Mesenchymal stem cell (in vitro differentiated cells and primary cell): ENCODE data around the gene SMIM38.

ENCODE experiments used
- DNase-seq: peaks from one replicate; pipeline ENCODE4 v3.0.0-alpha.2; 2013
- H2AFZ ChIP-seq: one replicate; pipeline ENCODE4 v1.6.1; 2013; ENCODE audit warnings: low read depth, mild to moderate bottlenecking, control low read depth, inconsistent platforms, low read length, moderate library complexity
- H2AK5ac ChIP-seq: 2 replicates; pipeline ENCODE4 v1.6.1; 2013; ENCODE audit warnings: low read length, moderate library complexity, mild to moderate bottlenecking, inconsistent platforms; ENCODE audit not compliant: severe bottlenecking
- H2BK120ac ChIP-seq: one replicate; pipeline ENCODE4 v1.6.1; 2013; ENCODE audit warnings: low read depth, mild to moderate bottlenecking, inconsistent platforms, low read length, moderate library complexity
- H2BK12ac ChIP-seq, 2 experiments: one replicate each; pipeline ENCODE4 v1.6.1; 2013; ENCODE audit warnings: inconsistent platforms in 2 of 2, low read length in 2 of 2, mild to moderate bottlenecking in 2 of 2, moderate library complexity in 2 of 2, control low read depth in 1 of 2
- H2BK15ac ChIP-seq: one replicate; pipeline ENCODE4 v1.6.1; 2013; ENCODE audit warnings: mild to moderate bottlenecking, low read depth, inconsistent platforms; ENCODE audit not compliant: poor library complexity, severe bottlenecking
- H2BK5ac ChIP-seq: 2 replicates; pipeline ENCODE4 v1.6.1; 2013; ENCODE audit warnings: low read depth, mild to moderate bottlenecking, low read length, control low read depth, inconsistent platforms; ENCODE audit not compliant: poor library complexity, severe bottlenecking
- H3K14ac ChIP-seq, 2 experiments: one replicate each; pipeline ENCODE4 v1.6.1; 2013; ENCODE audit warnings: inconsistent platforms in 2 of 2, low read length in 2 of 2, control low read depth in 1 of 2, mild to moderate bottlenecking in 1 of 2, moderate library complexity in 1 of 2
- H3K18ac ChIP-seq, 2 experiments: one replicate each; pipeline ENCODE4 v1.6.1; 2013; ENCODE audit warnings: inconsistent platforms in 2 of 2, low read length in 2 of 2, control low read depth in 1 of 2, low read depth in 1 of 2, mild to moderate bottlenecking in 1 of 2
- H3K23ac ChIP-seq, 2 experiments: one replicate each; pipeline ENCODE4 v1.6.1; 2013; ENCODE audit warnings: inconsistent platforms in 2 of 2, low read length in 2 of 2, mild to moderate bottlenecking in 2 of 2, moderate library complexity in 2 of 2, control low read depth in 1 of 2
- H3K27ac ChIP-seq: 2 replicates; pipeline ENCODE4 v1.5.1; 2013; ENCODE audit warnings: mild to moderate bottlenecking, moderate library complexity, low read length, control low read depth, inconsistent platforms; ENCODE audit not compliant: poor library complexity, severe bottlenecking
- H3K27me3 ChIP-seq, 2 experiments: 2 replicates each; pipeline versions ENCODE4 v1.6.1 to v1.7.0; 2013; ENCODE audit warnings: low read length in 2 of 2, mild to moderate bottlenecking in 2 of 2, moderate library complexity in 2 of 2, control low read depth in 1 of 2, inconsistent platforms in 1 of 2; ENCODE audit not compliant: control insufficient read depth in 1 of 2, insufficient read depth in 1 of 2
- H3K36me3 ChIP-seq, 2 experiments: 2 replicates each; pipeline versions ENCODE4 v1.6.1 to v1.7.0; 2013; ENCODE audit warnings: low read length in 2 of 2, control low read depth in 1 of 2, inconsistent platforms in 1 of 2, low read depth in 1 of 2, mild to moderate bottlenecking in 1 of 2; ENCODE audit not compliant: insufficient read depth in 2 of 2, control insufficient read depth in 1 of 2
- H3K4ac ChIP-seq, 2 experiments: one replicate each; pipeline ENCODE4 v1.6.1; 2013; ENCODE audit warnings: inconsistent platforms in 2 of 2, low read length in 2 of 2, mild to moderate bottlenecking in 2 of 2, moderate library complexity in 2 of 2, control low read depth in 1 of 2, low read depth in 1 of 2
- H3K4me1 ChIP-seq: 2 replicates; pipeline ENCODE4 v1.6.1; 2013; ENCODE audit warnings: low read depth, low read length, control low read depth; ENCODE audit not compliant: control insufficient read depth, insufficient read depth
- H3K4me2 ChIP-seq: 2 replicates; pipeline ENCODE4 v1.6.1; 2013; ENCODE audit warnings: low read length, mild to moderate bottlenecking, inconsistent platforms; ENCODE audit not compliant: poor library complexity, severe bottlenecking
- H3K4me3 ChIP-seq, 2 experiments: 2 replicates each; pipeline versions ENCODE4 v1.5.1 to v1.7.0; 2013; ENCODE audit warnings: low read length in 2 of 2, mild to moderate bottlenecking in 2 of 2, control low read depth in 1 of 2, low read depth in 1 of 2; ENCODE audit not compliant: insufficient read depth in 1 of 2
- H3K79me1 ChIP-seq: replicated peaks from 2 replicates; pipeline ENCODE4 v1.6.1; 2013; ENCODE audit warnings: mild to moderate bottlenecking, control low read depth, low read length, inconsistent platforms; ENCODE audit not compliant: poor library complexity, severe bottlenecking
- H3K9ac ChIP-seq: 2 replicates; pipeline ENCODE4 v1.7.0; 2013; ENCODE audit warnings: mild to moderate bottlenecking, low read length, moderate library complexity
- H3K9me3 ChIP-seq: 2 replicates; pipeline ENCODE4 v1.7.0; 2013; ENCODE audit warnings: mild to moderate bottlenecking, low read length; ENCODE audit not compliant: control insufficient read depth
- H4K8ac ChIP-seq: one replicate; pipeline ENCODE4 v1.6.1; 2013; ENCODE audit warnings: inconsistent platforms, mild to moderate bottlenecking, low read length, moderate library complexity
- H4K91ac ChIP-seq: one replicate; pipeline ENCODE4 v1.6.1; 2013; ENCODE audit warnings: mild to moderate bottlenecking, low read length, inconsistent platforms
- WGBS: methylation state at CpG from one replicate; pipeline ENCODE4 v1.1.7; 2013; ENCODE audit warnings: mixed read lengths; 5-methylcytosine and 5-hydroxymethylcytosine counted together

SMIM38 gene

GRCh38 chr11:69151836-69152235 is 3.9 kb upstream of the SMIM38 start:
- Histone ChIP-seq H3K14ac (no peak overlapping the region), H3K79me1 (no peaks in the 10 kb centered on the region), H2BK15ac (no peak overlapping the region), H2BK5ac (no peak overlapping the region), H3K18ac (no peak overlapping the region), H3K36me3 (no peaks in the 10 kb centered on the region), H4K8ac (no peak overlapping the region), H3K4me2 (no peak overlapping the region), H3K27ac (no peak overlapping the region), H3K9ac (no peak overlapping the region), H3K23ac (no peak overlapping the region), H3K4me1 (no peaks in the 10 kb centered on the region), H4K91ac (no peak overlapping the region), H2BK12ac (no peak overlapping the region), H2AFZ (no peak overlapping the region), H3K27me3 (peaks cover 10 to 44% of the 10 kb centered on the region in 2 experiments), H2AK5ac (no peak overlapping the region), H3K9me3 (peaks cover 6% of the 10 kb centered on the region), H3K4me3 (no peak overlapping the region), H2BK120ac (no peak overlapping the region), H3K4ac (no peak overlapping the region)
- 53% methylated on average over 10 of the region's 10 CpGs for WGBS
- DNase-seq: no peak

- H2BK12ac ChIP-seq: no peak overlapping the region
These were observed 2.9 kb upstream of the SMIM38 start for GRCh38 chr11:69152733-69153421.

GRCh38 chr11:69153661-69154060 is 2.1 kb upstream of the SMIM38 start:
- no peak overlapping the region for H3K18ac ChIP-seq
- peaks cover 6% of the 10 kb centered on the region for H3K9me3 ChIP-seq
- no peak overlapping the region for H4K91ac ChIP-seq
- WGBS: 77% methylated on average over 4 of the region's 7 CpGs
- no peak overlapping the region for H2BK12ac ChIP-seq
- H3K36me3 ChIP-seq: no peaks in the 10 kb centered on the region
- no peak overlapping the region for H3K27ac ChIP-seq
- H3K27me3 ChIP-seq: peaks cover 15 to 54% of the 10 kb centered on the region in 2 experiments
- H3K4ac ChIP-seq: no peak overlapping the region
- H2AK5ac ChIP-seq: no peak overlapping the region
- H3K9ac ChIP-seq: no peak overlapping the region
- no peak overlapping the region for H3K14ac ChIP-seq
- no peak overlapping the region for H4K8ac ChIP-seq
- no peak overlapping the region for H2AFZ ChIP-seq
- H3K23ac ChIP-seq: no peak overlapping the region
- no peak for DNase-seq
- H3K4me3 ChIP-seq: no peak overlapping the region
- H3K4me1 ChIP-seq: no peaks in the 10 kb centered on the region
- H3K79me1 ChIP-seq: no peaks in the 10 kb centered on the region
- no peak overlapping the region for H3K4me2 ChIP-seq
- H2BK15ac ChIP-seq: no peak overlapping the region
- no peak overlapping the region for H2BK5ac ChIP-seq
- no peak overlapping the region for H2BK120ac ChIP-seq

More at GRCh38 chr11:69152733-69153421, 2.9 kb upstream of the SMIM38 start:
- H2AFZ ChIP-seq: no peak overlapping the region
- H2AK5ac ChIP-seq: no peak overlapping the region
- H3K18ac ChIP-seq: no peak overlapping the region
- no peaks in the 10 kb centered on the region for H3K4me1 ChIP-seq
- no peak overlapping the region for H3K14ac ChIP-seq
- no peaks in the 10 kb centered on the region for H3K36me3 ChIP-seq
- H3K4me3 ChIP-seq: no peak overlapping the region
- no peak overlapping the region for H2BK120ac ChIP-seq
- peaks cover 6% of the 10 kb centered on the region for H3K9me3 ChIP-seq
- no peak overlapping the region for H2BK5ac ChIP-seq
- no peaks in the 10 kb centered on the region for H3K79me1 ChIP-seq
- no peak overlapping the region for H4K91ac ChIP-seq
- H3K9ac ChIP-seq: no peak overlapping the region
- H2BK15ac ChIP-seq: no peak overlapping the region
- no peak overlapping the region for H3K27ac ChIP-seq
- H3K23ac ChIP-seq: no peak overlapping the region
- H3K4ac ChIP-seq: no peak overlapping the region
- H3K27me3 ChIP-seq: peaks cover 15 to 49% of the 10 kb centered on the region in 2 experiments
- H3K4me2 ChIP-seq: no peak overlapping the region
- 74% methylated on average over 18 of the region's 23 CpGs for WGBS
- DNase-seq: no peak
- no peak overlapping the region for H4K8ac ChIP-seq

GRCh38 chr11:69154211-69154913 is 1.4 kb upstream of the SMIM38 start:
- Histone ChIP-seq H3K4me1 (no peaks in the 10 kb centered on the region), H2BK120ac (no peak overlapping the region), H4K91ac (no peak overlapping the region), H4K8ac (no peak overlapping the region), H3K18ac (no peak overlapping the region), H2AFZ (no peak overlapping the region), H2BK15ac (no peak overlapping the region), H3K4me2 (no peak overlapping the region), H2BK5ac (no peak overlapping the region), H3K79me1 (no peaks in the 10 kb centered on the region), H3K4ac (no peak overlapping the region), H3K9ac (no peak overlapping the region), H3K27me3 (peaks cover 17 to 61% of the 10 kb centered on the region in 2 experiments), H3K36me3 (no peaks in the 10 kb centered on the region), H3K9me3 (peaks cover 6% of the 10 kb centered on the region), H3K14ac (no peak overlapping the region), H2BK12ac (no peak overlapping the region), H2AK5ac (no peak overlapping the region), H3K27ac (no peak overlapping the region), H3K4me3 (no peak overlapping the region), H3K23ac (no peak overlapping the region)
- DNase-seq: no peak
- WGBS: 87% methylated on average over 21 of the region's 21 CpGs
